Fibroblast of skin of left quadriceps (primary cell): ENCODE measurements around the gene C2orf92.
A peak's percentile ranks its signal among the peaks of the same experiment; 100 is the strongest.
"Not testable (repeated sequence)": the region's sequence is repeated elsewhere in the genome, so short reads cannot be mapped to it uniquely, and the experiment has no call there.

Source experiments
- DNase-seq, 2 experiments: peaks; one replicate each; pipeline ENCODE4 v3.0.0-alpha.2; 2013; ENCODE audit warnings: low read depth in 2 of 2

C2orf92 gene

DNA sequence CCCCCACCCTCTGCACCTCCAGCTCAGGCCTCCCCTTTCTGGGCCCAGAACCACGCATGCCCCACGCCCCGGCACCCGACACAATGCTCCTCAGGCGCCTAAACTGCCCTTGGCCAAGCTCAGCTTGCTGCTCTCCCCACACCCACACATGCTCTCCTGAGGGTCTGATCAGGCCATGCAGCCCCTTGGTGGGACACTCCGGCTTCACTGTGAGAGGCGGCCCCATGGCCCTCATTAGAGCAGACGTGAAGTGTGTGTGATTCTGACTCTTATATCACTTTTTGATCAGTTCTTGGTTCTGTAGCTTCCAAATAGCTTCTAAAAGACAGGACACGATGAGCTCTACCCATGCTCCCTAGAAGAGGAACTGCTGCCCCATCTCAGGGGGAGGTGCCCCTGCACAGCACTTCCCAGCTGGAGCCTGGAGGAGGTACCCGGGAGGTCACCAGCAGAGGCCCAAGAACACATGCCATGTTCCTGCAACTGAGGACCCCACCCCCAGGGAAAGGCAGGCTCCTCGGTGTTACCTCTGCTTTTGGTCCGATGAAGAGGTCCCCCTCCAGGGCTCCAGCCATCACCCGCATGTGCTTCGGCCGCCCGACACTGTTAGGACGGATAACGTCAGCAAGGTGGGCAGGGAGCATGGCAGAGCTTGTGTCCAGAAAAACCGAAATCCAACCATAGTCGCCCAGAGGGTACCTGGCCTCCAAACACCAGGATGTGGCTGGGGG is 9.3 kb upstream of the C2orf92 start:
- no peak for DNase-seq

GRCh38 chr2:97660775-97661389 is 8.6 kb upstream of the C2orf92 start:
- no peak for DNase-seq

DNA sequence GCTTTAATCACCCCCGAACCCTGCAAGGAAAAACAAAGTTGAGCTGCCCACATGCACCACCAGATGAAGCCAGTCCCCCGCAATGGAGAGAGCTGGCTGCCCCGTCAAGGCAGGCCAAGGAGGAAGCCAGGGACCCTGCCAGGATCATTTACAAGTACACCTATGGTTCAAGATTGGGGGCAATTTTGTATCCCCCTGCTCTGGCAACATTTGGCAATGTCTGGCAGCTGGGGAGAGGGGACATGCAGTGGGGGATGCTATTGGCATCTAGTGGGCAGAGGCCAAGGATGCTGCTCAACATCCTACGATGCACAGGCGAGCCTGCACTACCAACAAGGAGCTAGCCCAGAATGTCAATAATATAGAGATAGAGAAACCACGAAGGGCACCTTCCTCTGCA is 7.6 kb upstream of the C2orf92 start:
- no peak for DNase-seq

DNA sequence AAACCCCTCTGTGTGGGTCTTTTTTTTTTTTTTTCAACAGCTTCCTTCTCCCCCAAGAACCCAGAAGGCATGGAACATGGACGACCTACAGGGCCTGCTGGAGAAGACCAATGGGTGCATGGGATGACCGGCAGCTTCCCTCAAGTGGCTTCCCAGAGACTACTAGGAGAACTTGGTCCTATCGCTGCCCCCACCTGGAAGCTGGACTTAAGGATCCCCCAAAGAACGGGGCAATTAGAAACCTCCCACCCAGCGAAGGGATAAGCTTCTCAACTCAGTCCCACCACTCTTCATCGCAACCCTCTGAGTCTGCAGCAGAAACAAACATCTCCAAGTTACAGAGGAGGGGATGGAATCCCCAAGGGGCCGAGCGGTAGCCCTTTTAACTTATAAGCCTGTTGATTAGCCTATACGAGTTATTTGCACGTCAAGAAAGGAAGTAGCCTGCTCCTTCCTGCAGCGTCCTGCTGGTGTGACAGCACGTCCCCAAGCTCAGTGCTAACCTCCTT is 7.1 kb upstream of the C2orf92 start:
- no peak for DNase-seq

GRCh38 chr2:97662895-97663625 is 6.5 kb upstream of the C2orf92 start:
- DNase-seq = peak; percentile 46 to 56

DNA sequence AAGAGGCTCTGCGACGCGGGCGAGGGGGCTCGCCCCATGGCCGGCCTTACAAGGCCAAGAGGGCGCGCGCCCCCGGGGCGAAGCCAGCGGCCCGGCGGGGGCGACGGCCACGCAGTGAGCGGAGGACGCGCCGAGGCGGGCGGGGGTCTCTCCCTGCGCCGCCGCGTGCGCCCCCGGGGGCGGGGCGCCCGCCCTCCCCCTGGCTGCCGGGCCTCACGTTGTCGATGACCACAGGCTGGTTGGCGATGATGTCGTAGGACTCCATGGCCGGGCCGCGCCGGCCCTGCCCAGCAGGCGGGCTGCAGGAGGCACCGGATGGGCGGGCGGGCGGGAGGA is 5.9 kb upstream of the C2orf92 start:
- DNase-seq = no peak

DNA sequence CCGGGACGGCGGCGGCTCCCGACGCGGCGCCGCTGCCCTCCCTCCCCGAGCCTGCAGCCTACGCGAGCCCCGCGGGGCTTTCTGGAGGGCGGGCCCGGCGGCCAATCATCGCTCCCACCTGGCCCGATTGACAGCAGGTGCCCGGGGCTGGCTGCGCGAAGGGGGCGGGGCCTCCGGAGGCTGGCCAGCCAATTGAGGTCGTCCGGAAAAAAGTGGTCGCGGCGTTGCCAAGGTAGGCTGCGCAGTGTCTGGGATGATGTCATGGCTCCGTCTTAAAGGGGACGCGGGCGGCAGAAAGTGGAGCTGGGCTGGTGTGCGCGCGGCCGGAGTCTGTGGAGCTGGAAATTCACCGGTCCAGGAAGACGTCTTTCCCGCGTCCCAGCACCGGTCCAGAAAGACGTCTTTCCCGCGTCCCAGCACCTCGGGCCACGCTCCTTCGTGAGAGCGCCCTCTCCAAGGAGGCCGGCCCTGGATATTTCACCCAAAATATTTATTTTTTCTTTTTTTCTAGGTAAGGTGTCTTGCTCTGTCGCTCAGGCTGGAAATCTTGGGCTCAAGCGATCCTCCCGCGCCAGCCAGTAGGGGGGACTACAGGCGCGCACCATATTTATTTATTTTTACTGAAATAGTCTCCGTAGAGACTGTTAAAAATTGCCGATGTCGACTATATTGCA is 5.4 kb upstream of the C2orf92 start, which contains the start of gene ACTR1B:
ACTR1B (minus strand) TSS at position 83 of the 674 bp plus-strand sequence. CDS start 154 bp downstream, outside the sequence.
- DNase-seq = peak; percentile 94 to 95

DNA sequence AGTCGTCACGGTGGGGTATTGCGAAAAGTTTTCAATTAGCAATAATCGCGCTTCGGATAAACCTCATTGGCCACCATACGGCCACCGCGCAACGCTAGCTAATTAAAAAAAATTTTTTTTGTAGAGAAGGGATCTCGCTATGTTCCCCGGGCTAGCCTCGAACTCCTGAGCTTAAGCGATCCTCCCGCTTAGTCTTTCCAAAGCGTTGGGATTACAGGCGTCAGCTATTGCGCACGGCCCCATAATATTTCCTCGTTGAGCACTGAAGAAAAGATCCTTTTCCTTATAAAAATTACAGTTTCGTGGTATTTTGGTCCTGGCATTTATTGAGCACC is 4.9 kb upstream of the C2orf92 start:
- no peak for DNase-seq

- DNase-seq = no peak
These were observed 958 bp downstream of the C2orf92 start for GRCh38 chr2:97670471-97670870.

DNA sequence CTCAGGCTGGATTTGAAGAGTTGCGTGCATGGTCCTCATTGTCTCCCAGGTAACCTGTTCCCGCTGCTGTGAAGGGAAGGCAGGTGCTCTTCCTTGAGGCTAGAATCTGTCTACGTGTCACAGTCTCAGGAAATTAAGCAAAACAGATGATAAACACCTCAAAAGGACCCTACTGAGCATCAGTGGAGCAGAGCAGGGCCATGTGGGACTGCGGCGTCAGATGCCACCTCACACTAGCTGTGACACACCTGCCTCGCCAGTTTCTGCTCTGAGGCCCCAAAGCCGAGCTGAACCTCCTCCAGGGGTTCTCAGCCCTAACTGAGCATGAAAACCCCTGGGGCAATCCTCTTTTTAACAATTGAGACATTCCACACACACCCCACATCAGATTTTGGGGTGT is 2.0 kb downstream of the C2orf92 start:
- DNase-seq = no peak

GRCh38 chr2:97672606-97673140 is 3.2 kb downstream of the C2orf92 start:
- DNase-seq = not testable (repeated sequence)

GRCh38 chr2:97673182-97673914 is 3.8 kb downstream of the C2orf92 start:
- DNase-seq = no peak

- no peak for DNase-seq
These were observed 4.4 kb downstream of the C2orf92 start for GRCh38 chr2:97673915-97674283.

- DNase-seq = no peak
These were observed 6.1 kb downstream of the C2orf92 start for GRCh38 chr2:97675430-97676113.

- no peak for DNase-seq
These were observed 7.1 kb downstream of the C2orf92 start for GRCh38 chr2:97676620-97677019.

DNA sequence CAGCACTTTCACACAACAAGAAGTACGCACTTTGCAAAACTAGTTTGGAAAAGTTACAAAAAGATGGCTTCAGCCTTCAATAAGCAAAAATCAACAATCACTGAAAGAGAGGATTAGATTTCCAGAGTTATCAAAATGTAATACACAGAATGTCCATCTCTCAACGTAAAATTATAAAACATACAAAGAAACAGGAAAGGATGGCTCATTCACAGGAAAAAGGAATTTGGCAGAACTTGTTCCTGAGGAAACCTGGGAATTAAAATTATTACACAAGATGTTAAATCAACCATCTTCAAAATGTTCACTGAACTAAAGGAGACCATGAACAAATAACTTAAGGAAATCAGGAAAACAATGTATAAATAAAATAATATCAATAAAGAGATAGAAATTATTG is 8.0 kb downstream of the C2orf92 start:
- no peak for DNase-seq

DNA sequence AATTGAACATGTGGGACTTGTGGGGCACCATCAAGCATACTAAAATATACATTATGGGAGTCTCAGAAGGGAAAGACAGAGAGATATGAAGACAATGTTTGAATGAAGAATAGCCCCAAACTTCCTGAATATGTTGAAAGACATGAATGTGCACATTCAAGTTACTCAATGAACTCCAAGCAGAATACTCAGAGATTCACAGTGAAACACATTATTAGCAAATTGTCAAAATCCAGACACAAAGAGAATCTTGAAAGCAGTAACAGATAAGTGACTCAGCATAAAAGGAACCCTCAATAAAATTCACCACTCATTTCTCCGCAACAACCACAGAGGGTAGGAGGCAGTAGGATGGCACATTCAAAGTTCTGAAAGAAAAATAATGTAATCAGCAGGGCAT is 8.8 kb downstream of the C2orf92 start:
- no peak for DNase-seq

GRCh38 chr2:97687235-97687634 is 17.7 kb downstream of the C2orf92 start:
- not testable (repeated sequence) for DNase-seq

GRCh38 chr2:97688062-97688827 is 18.7 kb downstream of the C2orf92 start:
- no peak for DNase-seq

- no peak for DNase-seq
These were observed 21.7 kb downstream of the C2orf92 start for GRCh38 chr2:97691166-97691565.
